ACC112 (cell line): Measurements from ENCODE around the gene TIGD3.
A peak's percentile ranks its signal among the peaks of the same experiment; 100 is the strongest.

ENCODE experiments used
- H2AFZ ChIP-seq: fragments of 200-600 bp; sonication (generic); one replicate; pipeline ENCODE4 v1.6.0; 2017; ENCODE audit warnings: antibody characterized with exemption, low read length; ENCODE audit not compliant: unreplicated experiment
- H3K27ac ChIP-seq: fragments of 200-600 bp; sonication (generic); 2 replicates; pipeline ENCODE4 v1.5.1; 2014; ENCODE audit warnings: low read depth, mild to moderate bottlenecking, antibody characterized with exemption, low read length, moderate library complexity
- H3K27me3 ChIP-seq: fragments of 200-600 bp; sonication (generic); 2 replicates; pipeline ENCODE4 v1.6.1; 2014; ENCODE audit warnings: mild to moderate bottlenecking, antibody characterized with exemption, low read length, moderate library complexity, mixed read lengths; ENCODE audit not compliant: insufficient read depth
- H3K36me3 ChIP-seq: fragments of 200-600 bp; sonication (generic); 2 replicates; pipeline ENCODE4 v1.6.1; 2016; ENCODE audit warnings: mild to moderate bottlenecking, antibody characterized with exemption, low read length, moderate library complexity, mixed read lengths; ENCODE audit not compliant: insufficient read depth
- H3K4me1 ChIP-seq: fragments of 200-600 bp; sonication (generic); one replicate; pipeline ENCODE4 v1.6.1; 2016; ENCODE audit warnings: low read length, mixed read lengths; ENCODE audit not compliant: insufficient read depth, unreplicated experiment, control insufficient read depth
- H3K4me3 ChIP-seq: fragments of 200-600 bp; sonication (generic); 2 replicates; pipeline ENCODE4 v1.5.1; 2014; ENCODE audit warnings: mild to moderate bottlenecking, low read depth, low read length
- H3K79me2 ChIP-seq: fragments of 200-600 bp; sonication (generic); one replicate; pipeline ENCODE4 v1.6.0; 2016; ENCODE audit warnings: low read length; ENCODE audit not compliant: control insufficient read depth, unreplicated experiment, insufficient read depth

TIGD3 gene

DNA sequence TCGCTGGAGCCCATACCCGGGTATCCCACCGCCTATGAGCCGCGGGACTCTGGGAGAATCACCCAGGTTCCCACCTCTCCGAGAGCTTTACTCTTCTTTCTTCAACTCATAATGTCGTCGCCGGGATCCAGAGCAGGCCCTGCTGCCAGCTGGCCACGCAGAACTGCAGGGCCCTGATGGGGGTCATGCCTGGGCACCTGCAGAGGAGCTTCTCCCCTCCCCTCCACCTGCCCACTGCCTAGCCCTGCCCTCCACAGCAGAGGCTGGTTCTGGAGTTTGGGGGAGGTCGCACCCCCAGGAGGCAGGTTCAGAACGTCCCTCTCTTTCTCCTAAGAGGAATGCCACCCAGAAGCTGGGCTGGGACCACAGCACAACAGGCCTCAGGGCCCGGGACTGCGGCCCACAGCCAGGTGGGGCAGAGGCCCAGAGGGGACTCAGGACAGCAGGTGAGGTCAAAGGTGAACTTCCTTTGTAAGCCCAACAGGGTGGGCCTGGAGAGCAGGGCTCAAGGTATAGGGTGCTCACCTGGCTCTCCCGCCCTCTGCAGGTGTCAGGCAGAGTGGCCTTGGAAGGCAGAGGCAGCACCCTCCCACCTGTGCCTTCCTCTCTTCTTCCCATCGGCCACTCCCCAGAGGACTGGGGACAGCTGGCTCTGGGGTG is 26.0 kb downstream of the TIGD3 start:
- H3K79me2 ChIP-seq: no peaks in the 10 kb centered on the region
- peaks cover 32% of the 10 kb centered on the region for H3K4me1 ChIP-seq
- no peaks in the 10 kb centered on the region for H3K27me3 ChIP-seq
- no peaks in the 10 kb centered on the region for H3K36me3 ChIP-seq
- H2AFZ ChIP-seq: no peak overlapping the region
- H3K4me3 ChIP-seq: no peak overlapping the region
- H3K27ac ChIP-seq: no peak overlapping the region

DNA sequence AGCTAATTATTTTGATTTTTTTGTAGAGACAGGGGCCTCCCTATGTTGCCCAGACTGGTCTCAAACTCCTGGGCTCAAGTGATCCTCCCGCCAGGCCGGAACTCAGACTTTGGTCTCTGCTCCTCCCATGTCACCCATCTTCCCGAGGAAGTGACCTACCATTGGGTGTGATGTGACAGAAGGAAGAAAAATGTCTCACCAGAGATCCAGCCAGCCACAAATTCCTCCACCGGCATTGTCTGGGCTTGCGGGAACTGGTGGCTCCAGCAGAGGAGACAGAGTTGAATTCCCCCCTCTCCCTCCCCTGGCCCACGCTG is 27.1 kb downstream of the TIGD3 start:
- Histone ChIP-seq H3K79me2 (peaks cover 1% of the 10 kb centered on the region), H3K27me3 (no peaks in the 10 kb centered on the region), H3K27ac (peak overlapping the region; percentile 97), H3K4me1 (peaks cover 37% of the 10 kb centered on the region), H2AFZ (peak overlapping the region; percentile 92), H3K4me3 (peak overlapping the region; percentile 56), H3K36me3 (no peaks in the 10 kb centered on the region)

DNA sequence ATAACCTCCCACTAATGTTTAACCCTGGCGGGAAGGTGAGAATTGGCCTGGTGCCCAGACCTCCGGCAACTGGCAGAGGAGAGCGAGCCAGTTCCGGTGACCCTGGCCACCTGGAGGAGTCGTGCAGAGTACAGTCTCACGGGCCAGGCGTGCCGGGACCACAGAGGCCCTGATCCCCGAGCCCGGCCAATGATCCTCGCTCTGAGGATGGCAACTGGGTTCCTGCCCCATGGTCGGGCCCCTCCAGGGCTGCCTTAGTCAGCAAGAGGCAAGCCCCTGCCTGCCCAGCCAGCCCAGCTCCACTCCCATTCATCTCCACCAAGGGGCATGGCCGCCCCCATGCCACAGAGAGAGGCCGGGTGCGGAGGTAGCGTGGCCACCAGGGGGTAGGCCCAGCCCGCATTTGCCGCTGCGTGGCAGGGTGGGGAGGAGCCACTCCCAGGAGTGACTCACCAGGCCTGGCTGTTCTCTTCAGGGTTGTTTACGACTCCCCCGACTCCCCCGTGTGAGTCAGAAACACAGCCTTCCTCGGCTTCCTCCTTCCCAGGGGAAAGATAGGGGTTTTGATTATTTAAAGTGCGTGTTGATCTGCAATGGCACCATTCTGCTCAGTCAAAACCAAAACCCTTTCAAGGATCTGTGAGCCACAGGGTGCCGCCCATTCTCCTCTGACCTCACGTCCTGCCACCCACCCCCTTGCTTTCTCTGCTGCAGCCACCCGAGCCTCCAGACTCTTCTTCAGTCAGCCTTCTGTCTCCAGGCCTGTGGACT is 27.7 kb downstream of the TIGD3 start, which contains the start of gene SLC25A45:
Gene SLC25A45, minus strand, starts transcription at position 614 of the 771 bp plus-strand sequence. CDS start 695 bp downstream, outside the sequence.
- peaks cover 7% of the 10 kb centered on the region for H3K79me2 ChIP-seq
- no peaks in the 10 kb centered on the region for H3K27me3 ChIP-seq
- H3K27ac ChIP-seq: peak within 1 kb of the TSS; percentile 97
- H2AFZ ChIP-seq: peak within 1 kb of the TSS; percentile 92
- peaks cover 39% of the 10 kb centered on the region for H3K4me1 ChIP-seq
- H3K36me3 ChIP-seq: no peaks in the 10 kb centered on the region
- H3K4me3 ChIP-seq: peak within 1 kb of the TSS; percentile 61

DNA sequence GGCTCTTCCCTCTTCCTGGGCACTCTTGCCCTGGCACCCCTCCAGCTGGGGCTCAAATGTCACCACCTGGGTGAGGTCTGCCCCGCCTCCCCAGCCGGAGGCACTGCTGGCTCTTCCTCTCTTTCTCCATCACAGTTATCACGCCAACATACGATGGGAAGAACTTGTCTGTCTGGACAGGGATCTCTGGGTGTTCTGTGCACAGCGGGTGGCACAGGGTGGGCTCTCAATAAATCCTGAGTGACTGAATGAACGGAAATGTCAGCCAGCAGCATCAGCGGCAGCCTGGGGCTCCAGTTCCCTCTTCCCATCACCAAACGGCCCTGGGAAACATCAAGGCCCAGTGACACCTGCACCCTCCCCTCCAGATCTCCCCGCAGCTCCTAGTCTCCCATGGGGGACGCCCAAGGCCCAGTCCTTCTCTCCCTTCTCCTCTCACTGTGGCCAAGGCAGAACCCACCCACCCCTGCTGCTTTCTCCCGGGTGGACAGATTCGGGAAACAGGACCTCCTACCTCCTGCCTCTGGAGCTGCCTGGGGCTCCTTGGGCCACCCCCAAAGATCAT is 28.3 kb downstream of the TIGD3 start:
- H2AFZ ChIP-seq: no peak overlapping the region
- H3K4me1 ChIP-seq: peaks cover 44% of the 10 kb centered on the region
- H3K27ac ChIP-seq: peak overlapping the region; percentile 97
- peaks cover 10% of the 10 kb centered on the region for H3K79me2 ChIP-seq
- no peaks in the 10 kb centered on the region for H3K36me3 ChIP-seq
- H3K27me3 ChIP-seq: no peaks in the 10 kb centered on the region
- H3K4me3 ChIP-seq: peak overlapping the region; percentile 61

DNA sequence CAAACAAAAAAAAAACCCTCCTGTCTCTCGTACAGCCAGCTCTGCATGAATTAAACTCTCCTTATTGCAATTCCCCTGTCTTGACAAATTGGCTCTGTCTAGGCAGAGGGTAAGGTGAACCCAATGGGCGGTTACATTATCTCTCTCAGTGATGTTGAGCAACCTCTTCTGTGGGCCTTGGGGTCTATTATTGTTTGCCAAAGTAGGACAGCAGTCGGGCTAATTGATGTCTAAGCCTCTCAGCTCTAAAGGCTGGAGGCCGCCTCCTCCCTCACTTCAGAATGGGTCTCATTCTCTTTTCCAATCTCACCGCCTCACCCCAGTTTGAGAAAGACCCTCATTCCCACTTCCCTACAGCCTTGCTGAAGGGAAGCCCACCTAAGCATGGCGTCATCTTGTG is 29.2 kb downstream of the TIGD3 start:
- Histone ChIP-seq H3K4me1 (peaks cover 53% of the 10 kb centered on the region), H2AFZ (no peak overlapping the region), H3K4me3 (no peak overlapping the region), H3K27me3 (no peaks in the 10 kb centered on the region), H3K36me3 (peaks cover 4% of the 10 kb centered on the region; the same call in 1 of the 2 replicates), H3K27ac (peak overlapping the region; percentile 97), H3K79me2 (peaks cover 19% of the 10 kb centered on the region)

DNA sequence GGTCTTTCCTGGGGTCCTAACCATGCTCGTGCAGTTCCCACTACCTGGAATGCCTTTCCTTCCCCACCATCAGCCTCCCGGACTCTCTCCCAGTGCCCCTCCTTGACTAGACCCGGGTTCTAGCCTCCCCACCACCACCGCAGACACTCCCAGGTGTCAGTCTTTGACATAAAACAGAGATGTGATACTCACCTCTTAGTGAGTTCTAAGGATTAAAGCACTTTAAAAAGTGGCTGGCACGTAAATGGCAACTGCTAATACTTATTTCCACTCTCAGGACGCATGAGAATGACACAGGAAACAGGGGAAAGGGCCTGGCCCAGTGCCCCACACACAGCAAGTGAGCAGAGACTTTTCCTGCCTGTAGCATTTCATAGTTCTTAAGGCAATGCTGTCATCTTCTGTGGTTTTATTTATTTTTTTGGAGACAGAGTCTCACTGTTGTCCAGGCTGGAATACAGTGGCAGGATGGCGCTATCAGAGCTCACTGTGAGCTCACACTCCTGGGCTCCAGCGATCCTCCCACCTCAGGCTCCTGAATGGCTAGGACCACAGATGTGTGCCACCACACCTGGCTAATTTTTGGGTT is 29.8 kb downstream of the TIGD3 start:
- Histone ChIP-seq H3K27ac (peak overlapping the region; percentile 97), H3K4me3 (no peak overlapping the region), H3K79me2 (peaks cover 25% of the 10 kb centered on the region), H2AFZ (no peak overlapping the region), H3K4me1 (peaks cover 59% of the 10 kb centered on the region), H3K36me3 (peaks cover 7% of the 10 kb centered on the region; the same call in 1 of the 2 replicates), H3K27me3 (no peaks in the 10 kb centered on the region)

DNA sequence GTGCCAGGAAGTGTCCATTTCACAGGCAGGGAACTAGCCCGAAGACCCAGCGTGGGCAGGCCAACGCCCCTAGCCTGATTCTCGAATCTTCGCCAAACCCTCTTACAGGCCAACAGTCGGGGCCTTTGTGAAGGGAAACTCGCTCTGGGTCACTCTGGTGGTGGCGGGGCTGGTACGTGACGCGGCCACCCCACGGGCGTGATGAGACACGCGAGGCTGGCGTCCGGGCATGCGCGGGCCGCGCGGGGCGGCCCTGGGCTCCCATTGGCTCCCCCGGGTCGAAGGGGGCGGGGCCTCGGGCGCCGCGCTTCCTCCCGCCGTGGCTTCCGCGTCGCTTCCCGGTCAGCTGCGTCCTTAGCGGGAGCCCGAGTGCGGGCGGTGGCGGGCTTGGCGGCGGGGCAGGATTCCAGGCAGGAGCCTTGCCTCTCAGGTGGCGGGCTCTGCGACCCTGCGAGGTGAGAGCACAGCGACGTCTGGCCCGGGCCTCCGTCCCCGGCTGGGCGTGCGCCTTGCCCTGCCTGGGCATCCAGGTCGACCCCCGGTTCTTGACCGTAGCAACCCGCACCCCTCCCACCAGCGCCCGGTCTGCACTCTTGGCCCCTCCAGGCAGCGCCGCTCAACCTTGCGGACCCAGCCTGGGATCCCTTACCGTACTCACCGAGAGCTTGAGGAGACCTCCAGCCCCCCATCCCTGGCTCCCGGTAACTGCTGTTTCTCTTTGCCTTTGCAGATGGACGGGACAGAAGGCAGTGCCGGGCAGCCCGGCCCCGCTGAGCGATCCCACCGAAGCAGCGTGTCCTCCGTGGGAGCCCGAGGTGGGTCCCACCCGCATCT is 32.0 kb downstream of the TIGD3 start, which contains the start of gene FRMD8:
Gene FRMD8, plus strand, starts transcription at position 331 of the 834 bp plus-strand sequence. Its CDS starts 400 bp downstream, at position 731.
- peaks cover 76% of the 10 kb centered on the region for H3K4me1 ChIP-seq
- peak within 1 kb of the TSS; percentile 97 for H3K27ac ChIP-seq
- H3K79me2 ChIP-seq: peaks cover 44% of the 10 kb centered on the region
- peak within 1 kb of the TSS; percentile 99 for H3K4me3 ChIP-seq
- H2AFZ ChIP-seq: peak within 1 kb of the TSS; percentile 97
- no peaks in the 10 kb centered on the region for H3K27me3 ChIP-seq
- peaks cover 7% of the 10 kb centered on the region; the same call in 1 of the 2 replicates for H3K36me3 ChIP-seq

DNA sequence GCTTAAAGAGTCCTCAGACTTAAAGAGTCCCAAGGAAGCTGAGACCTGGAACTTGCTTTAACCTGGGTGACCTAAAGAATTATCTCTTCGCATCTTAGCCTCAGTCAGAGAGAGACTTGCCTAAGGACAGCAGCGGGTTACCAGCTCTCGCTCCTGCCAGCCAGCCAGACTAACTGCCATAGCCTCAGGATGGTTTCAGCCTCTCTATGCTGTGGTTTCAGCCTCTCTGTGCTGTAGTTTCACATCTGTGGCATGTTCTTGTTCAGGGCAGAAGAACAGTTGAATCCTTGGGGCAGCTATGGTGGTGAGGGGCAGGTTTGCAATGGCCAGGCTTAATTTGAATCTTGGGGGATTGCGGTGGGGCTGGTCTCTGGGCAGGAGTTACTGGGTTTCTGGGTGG is 34.2 kb downstream of the TIGD3 start:
- no peak overlapping the region for H2AFZ ChIP-seq
- H3K79me2 ChIP-seq: peaks cover 62% of the 10 kb centered on the region
- H3K27me3 ChIP-seq: no peaks in the 10 kb centered on the region
- peak overlapping the region; percentile 99 for H3K4me3 ChIP-seq
- peaks cover 66% of the 10 kb centered on the region for H3K4me1 ChIP-seq
- H3K27ac ChIP-seq: peak overlapping the region; percentile 7
- H3K36me3 ChIP-seq: peaks cover 7% of the 10 kb centered on the region; the same call in 1 of the 2 replicates

DNA sequence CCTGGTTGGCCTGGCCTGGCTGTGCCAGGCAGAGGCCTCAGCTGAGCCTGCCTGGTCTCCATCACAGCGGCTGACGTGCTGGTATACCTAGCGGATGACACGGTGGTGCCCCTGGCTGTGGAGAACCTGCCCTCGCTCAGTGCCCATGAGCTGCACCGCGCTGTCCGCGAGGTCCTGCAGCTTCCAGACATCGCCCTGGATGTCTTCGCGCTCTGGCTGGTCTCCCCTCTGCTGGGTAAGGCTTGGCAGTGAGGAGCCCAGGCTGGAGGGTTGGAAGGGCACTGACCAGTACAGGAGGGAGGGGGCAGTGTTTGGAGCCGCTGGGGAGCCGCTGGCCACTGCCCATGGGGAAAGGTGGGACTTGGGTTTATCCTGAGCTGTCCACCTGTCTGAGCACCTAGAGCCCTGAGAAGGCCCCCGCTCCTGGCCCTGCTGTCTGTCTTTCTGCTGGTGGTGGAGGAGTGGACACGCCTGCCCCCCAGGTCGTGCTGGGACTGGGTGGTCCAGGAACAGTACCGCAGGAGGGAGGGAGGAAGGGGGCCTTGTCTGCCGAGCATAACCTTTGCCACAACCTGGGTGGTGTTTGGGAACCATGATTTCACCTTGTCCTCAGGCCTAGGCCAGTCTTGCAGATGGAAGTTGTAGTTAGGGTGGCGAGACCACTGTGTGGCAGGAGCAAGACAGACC is 34.9 kb downstream of the TIGD3 start:
- H3K4me3 ChIP-seq: peak overlapping the region; percentile 99; the same call in 1 of the 2 replicates
- peaks cover 7% of the 10 kb centered on the region; the same call in 1 of the 2 replicates for H3K36me3 ChIP-seq
- H3K27me3 ChIP-seq: no peaks in the 10 kb centered on the region
- H3K4me1 ChIP-seq: peaks cover 59% of the 10 kb centered on the region
- H3K27ac ChIP-seq: no peak overlapping the region
- H2AFZ ChIP-seq: no peak overlapping the region
- peaks cover 62% of the 10 kb centered on the region for H3K79me2 ChIP-seq
